NAMALWA (cell line): ENCODE data around the gene EXOC4.
"Not testable (repeated sequence)": the region's sequence is repeated elsewhere in the genome, so short reads cannot be mapped to it uniquely, and the experiment has no call there.

Experiments
- DNase-seq: peaks from one replicate; pipeline ENCODE4 v3.0.0-alpha.2; 2015; ENCODE audit warnings: low spot score

Gene EXOC4

GRCh38 chr7:134040988-134041387 lies 788.1 kb downstream of the EXOC4 start:
- no peak for DNase-seq

DNA sequence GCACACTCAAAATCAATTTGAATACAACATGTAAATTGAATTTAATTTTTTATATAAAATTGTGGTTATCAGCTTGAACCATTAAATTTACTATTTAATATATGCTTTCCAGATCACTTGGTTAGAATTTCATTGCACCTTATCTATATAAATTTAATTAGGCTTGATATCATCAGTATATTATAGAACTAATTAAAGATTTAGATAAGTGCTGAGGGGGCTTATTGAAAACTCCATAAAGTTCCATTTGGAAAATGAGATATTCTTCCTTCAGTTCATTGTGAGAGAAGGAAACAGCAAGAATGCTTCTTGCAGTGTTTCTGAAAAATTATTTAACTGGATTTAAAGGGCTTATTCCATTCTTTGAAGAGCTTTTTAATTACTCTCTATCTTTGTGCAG lies 788.6 kb downstream of the EXOC4 start:
- no peak for DNase-seq

DNA sequence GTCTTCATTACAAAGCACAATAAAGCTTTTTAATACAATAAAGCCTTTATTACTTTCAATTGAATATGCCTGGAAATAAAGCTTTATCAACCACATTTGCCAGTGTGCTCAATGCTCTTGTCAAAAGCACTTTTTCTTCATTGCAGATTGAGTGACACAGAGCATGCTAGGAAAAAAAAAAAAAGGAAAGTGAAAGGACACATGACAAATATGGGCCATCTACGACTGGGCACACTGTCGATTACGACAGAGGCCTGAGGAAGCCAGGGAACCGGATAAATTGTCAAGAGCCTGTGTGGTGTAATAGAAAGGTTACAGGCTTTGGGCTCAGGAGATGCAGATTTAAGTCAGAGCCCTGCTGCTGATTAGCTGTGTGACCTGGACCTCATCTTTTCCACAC lies 789.4 kb downstream of the EXOC4 start:
- no peak for DNase-seq

DNA sequence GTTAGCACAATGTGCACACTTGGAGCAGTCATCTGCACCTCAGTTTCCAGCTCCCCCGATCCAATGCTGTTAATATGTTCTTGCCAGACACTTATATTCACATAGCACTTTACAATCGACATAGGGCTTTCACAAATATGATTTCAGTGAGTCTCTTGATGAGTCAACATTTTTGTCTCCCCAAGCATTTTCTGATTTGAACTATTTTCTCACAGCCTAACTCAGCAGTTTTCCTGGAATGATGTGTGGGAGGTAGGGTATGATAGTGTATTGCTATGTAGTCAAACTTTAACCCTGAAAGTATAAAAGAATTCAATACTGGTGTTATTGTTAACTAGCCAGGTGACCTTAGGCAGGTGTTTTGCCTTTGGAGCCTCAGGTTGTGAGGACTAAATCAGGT lies 791.8 kb downstream of the EXOC4 start:
- DNase-seq, result no peak

GRCh38 chr7:134045716-134046115 lies 792.8 kb downstream of the EXOC4 start:
- no peak for DNase-seq

GRCh38 chr7:134046594-134047128 lies 793.8 kb downstream of the EXOC4 start:
- DNase-seq, result no peak

GRCh38 chr7:134047675-134048074 lies 794.8 kb downstream of the EXOC4 start:
- no peak for DNase-seq

GRCh38 chr7:134048166-134048565 lies 795.3 kb downstream of the EXOC4 start:
- no peak for DNase-seq

DNA sequence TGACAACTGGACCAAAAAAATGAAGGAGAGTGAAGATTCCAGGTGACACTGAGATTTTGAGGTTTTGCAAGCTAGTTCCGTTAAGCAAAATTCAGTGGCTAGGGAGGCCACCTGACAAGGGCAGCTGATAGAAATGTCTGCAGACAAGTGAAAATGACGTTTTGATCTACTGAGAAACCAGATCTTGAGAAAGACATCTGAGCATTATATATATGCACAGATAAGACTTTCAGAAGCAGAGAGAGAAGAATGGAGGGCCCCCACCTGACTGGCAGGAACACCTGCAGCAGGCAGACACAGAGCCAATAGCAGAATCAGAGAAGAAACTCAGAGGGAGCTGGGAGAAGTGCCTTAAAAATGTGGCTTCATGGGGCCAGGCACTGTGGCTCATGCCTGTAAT lies 798.1 kb downstream of the EXOC4 start:
- DNase-seq, result no peak

DNA sequence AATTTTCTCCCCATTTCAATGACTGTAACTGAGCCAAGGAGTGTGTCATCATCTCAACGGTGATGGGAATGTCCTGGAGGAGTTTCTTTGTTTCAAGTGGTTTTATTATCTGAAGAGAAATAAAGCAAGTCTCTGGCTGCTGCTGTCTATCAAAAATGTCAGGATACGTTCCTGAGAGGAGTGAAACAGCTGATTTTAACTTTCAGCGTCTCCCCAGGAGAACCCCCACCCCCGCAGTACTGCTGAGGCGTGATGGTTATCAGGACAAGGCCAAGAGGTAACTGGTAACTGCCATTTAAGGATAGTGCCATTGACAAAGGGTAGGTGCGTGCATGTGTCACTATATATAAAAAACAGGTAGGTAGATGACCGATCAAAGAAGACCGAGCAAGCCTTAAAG lies 803.9 kb downstream of the EXOC4 start:
- no peak for DNase-seq

DNA sequence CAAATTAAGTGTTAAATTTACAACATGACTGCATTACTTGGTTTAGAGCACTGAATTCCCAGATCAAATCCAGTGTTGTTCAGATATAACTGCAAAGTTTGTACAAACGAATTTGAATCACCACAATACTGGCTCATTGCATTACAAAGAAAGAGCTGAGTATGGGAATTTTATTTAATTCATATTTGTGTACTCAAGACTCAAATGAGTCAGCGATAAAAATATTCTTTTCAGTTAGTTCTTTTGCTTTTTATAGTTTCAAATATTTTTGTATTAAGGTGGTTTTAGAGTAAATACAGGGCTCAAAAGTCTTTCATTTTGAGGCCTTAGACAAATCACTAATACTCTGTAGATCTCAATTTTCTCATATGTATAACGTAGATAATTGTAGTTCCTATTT lies 805.6 kb downstream of the EXOC4 start:
- no peak for DNase-seq

- no peak for DNase-seq
Observed at GRCh38 chr7:134058980-134059379, 806.1 kb downstream of the EXOC4 start.

GRCh38 chr7:134059921-134060320 lies 807.0 kb downstream of the EXOC4 start:
- DNase-seq, result no peak

DNA sequence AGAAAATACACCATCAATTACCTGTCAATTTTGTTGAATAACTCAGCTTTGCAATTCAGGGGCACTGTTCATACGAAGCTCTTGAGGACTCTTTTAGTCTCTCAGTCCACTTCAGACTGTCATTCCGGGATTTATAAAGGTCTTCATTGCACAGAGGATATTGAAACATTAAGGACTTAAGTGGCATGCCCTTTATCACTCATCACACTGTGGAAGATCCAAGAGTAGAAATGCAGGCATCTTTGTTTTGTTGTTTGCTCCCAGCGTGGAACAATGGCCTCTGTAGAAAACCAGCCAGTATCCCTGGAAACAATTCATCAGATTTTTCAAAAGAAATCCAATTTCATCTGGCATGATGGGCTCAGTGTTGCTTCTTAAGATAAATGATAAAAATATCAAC lies 808.0 kb downstream of the EXOC4 start:
- DNase-seq, result no peak

- no peak for DNase-seq
Observed at GRCh38 chr7:134062460-134062859, 809.6 kb downstream of the EXOC4 start.

DNA sequence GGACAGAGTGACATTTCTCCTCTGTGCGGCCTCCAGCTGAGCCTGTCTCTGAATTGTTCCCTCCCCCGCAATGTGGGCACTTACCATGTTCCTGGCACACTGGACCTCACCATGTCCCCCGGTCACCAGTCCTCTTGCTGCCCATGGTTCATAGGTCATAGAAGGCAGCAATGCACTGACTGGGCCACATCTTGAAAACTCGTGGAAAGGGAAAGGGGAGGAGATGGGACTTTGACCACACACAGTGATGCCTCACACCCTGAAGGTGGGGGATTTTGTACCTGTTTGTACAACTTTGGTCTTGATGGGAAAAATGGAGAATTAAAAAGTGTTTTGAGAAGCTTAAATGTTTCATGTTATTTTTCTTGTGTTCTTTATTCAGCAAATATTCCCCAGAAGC lies 812.5 kb downstream of the EXOC4 start:
- no peak for DNase-seq

GRCh38 chr7:134067164-134067563 lies 814.3 kb downstream of the EXOC4 start:
- no peak for DNase-seq

DNA sequence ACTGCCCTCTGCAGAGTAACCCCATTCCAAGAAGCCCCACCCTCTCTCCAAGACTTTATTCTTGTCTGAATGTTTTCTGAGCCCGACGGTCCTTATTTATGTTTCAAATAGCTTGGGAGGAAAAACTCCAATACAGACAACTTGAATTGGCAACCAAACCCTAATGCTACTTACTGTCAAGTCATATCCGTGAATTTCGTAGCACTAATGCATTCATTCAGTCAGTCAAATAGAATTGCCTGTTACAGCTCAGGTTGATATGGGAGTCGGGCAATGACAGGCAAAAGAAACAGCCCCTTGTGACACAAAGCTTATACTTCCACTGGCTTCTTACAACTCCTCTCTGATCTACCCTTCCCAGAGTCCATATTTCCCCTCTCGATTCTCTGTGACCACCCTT lies 815.8 kb downstream of the EXOC4 start:
- no peak for DNase-seq

GRCh38 chr7:134069187-134069586 lies 816.3 kb downstream of the EXOC4 start:
- DNase-seq, result no peak

- DNase-seq, result no peak
Observed at GRCh38 chr7:134070673-134071072, 817.8 kb downstream of the EXOC4 start.

DNA sequence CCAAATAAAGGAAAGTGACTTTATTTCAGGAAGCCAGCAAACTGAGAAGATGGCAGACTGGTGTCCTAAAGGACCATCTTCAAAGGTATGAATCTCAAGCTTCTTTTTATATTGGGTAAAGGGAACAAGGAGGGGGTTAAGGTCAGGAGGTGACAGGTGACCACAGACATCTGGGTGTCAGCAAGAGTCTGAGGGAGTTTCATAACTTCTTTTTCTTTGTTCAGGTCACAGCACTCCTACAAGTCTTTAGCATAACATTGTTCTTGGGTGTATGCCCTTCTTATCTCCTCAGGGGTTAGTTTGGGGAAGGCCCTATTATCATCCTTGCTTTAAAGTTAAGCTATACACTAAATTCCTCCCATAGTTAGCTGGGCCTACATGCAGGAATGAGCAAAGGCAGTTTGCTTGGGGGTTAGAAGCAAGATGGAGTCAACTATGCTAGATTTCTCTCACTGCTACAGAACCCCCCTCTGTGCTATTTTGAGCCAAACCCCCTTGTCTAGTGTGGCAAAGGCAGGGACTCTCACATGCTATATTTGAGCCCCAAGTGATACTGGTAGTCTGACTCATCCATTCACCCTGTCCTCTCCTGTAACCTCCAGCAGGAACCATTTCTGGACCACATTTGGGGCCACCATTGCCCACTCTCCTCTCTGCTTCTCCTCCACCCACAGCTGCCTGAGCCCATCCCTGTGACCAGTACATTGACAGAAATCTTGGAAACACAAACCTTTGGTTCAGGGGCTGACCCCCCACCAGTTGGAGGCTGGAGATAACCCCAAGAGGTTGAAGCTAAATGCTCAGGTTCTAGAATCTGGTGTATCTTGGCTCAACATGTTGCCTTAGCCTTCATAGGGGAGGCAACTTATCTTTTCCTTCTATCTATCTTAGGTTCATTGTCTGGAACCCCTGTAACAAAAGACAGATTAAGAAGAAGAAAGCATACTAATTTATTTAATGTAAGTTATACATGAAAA lies 818.8 kb downstream of the EXOC4 start:
- DNase-seq, result no peak

- DNase-seq, result no peak
Observed at GRCh38 chr7:134073276-134073675, 820.4 kb downstream of the EXOC4 start.

DNA sequence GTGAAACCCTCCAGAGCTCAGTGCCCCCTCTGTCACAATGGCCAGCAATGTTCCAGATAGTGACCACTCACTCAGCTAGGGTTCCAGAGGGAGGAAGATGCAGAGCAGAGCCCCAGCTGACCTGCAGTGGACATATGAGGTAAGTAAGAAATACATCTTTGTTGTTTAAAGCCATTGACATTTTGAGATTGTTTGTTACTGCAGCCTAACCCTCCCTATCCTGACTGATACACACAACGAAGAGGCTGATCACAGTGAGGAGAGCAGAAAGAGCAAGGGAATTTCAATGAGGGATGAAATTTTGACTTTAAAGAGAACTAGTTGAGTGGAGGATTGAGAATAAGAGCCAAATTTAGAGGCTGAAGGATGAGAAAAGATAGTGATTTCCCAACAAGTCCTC lies 822.9 kb downstream of the EXOC4 start:
- no peak for DNase-seq

GRCh38 chr7:134077560-134077959 lies 824.7 kb downstream of the EXOC4 start:
- DNase-seq, result not testable (repeated sequence)
